Astrocyte (in vitro differentiated cells and primary cell): ENCODE data around the gene HBG2. TPM values are rescaled to one million over a fixed set of nuclear protein-coding genes. Genes with fewer than 3 reads are reported as not detected.

ENCODE experiments used
- DNase-seq: peaks from one replicate; pipeline ENCODE4 v3.0.0-alpha.2; 2010; ENCODE audit warnings: low read depth
- FAIRE-seq: peaks from 2 replicates; lab custom pipeline; 2011; peaks lifted over from hg19 to GRCh38; lab: Jason Lieb, UNC
- H2AFZ ChIP-seq: 2 replicates; pipeline ENCODE4 v1.6.0; 2012; ENCODE audit warnings: low read depth, low read length, inconsistent platforms
- H3K27ac ChIP-seq: 2 replicates; pipeline ENCODE4 v1.5.1; 2011; ENCODE audit warnings: low read depth, low read length, inconsistent platforms
- H3K27me3 ChIP-seq: 2 replicates; pipeline ENCODE4 v1.6.0; 2011; ENCODE audit warnings: low read length, inconsistent platforms; ENCODE audit not compliant: insufficient read depth
- H3K36me3 ChIP-seq: 2 replicates; pipeline ENCODE4 v1.5.1; 2011; ENCODE audit warnings: low read length, inconsistent platforms; ENCODE audit not compliant: insufficient read depth
- H3K4me1 ChIP-seq: 2 replicates; pipeline ENCODE4 v1.5.1; 2011; ENCODE audit warnings: low read length, inconsistent platforms; ENCODE audit not compliant: insufficient read depth
- H3K4me2 ChIP-seq: 2 replicates; pipeline ENCODE4 v1.6.0; 2012; ENCODE audit warnings: low read length, inconsistent platforms
- H3K4me3 ChIP-seq: 2 replicates; pipeline ENCODE4 v1.5.1; 2011; ENCODE audit warnings: low read depth, mild to moderate bottlenecking, low read length, inconsistent platforms; ENCODE audit not compliant: insufficient read depth
- H3K79me2 ChIP-seq: 2 replicates; pipeline ENCODE4 v1.6.0; 2012; ENCODE audit warnings: mild to moderate bottlenecking, low read length, inconsistent platforms; ENCODE audit not compliant: insufficient read depth
- H3K9ac ChIP-seq: 2 replicates; pipeline ENCODE4 v1.6.0; 2012; ENCODE audit warnings: mild to moderate bottlenecking, low read length, inconsistent platforms
- H3K9me3 ChIP-seq: 2 replicates; pipeline ENCODE4 v1.5.1; 2012; ENCODE audit warnings: low read depth, mild to moderate bottlenecking, low read length, inconsistent platforms; ENCODE audit not compliant: insufficient read depth
- H4K20me1 ChIP-seq: 2 replicates; pipeline ENCODE4 v1.6.0; 2012; ENCODE audit warnings: low read length, inconsistent platforms; ENCODE audit not compliant: insufficient read depth
- H3K27ac Mint-ChIP-seq: one replicate; pipeline ENCODE4 v1.8.0; 2021; ENCODE audit warnings: mild to moderate bottlenecking, mixed read lengths; ENCODE audit not compliant: unreplicated experiment
- H3K27me3 Mint-ChIP-seq: one replicate; pipeline ENCODE4 v1.8.0; 2021; ENCODE audit warnings: low read depth, mixed read lengths; ENCODE audit not compliant: unreplicated experiment
- H3K36me3 Mint-ChIP-seq: one replicate; pipeline ENCODE4 v1.8.0; 2021; ENCODE audit warnings: low read depth, mixed read lengths; ENCODE audit not compliant: unreplicated experiment
- H3K4me1 Mint-ChIP-seq: one replicate; pipeline ENCODE4 v1.8.0; 2021; ENCODE audit warnings: low read depth, mixed read lengths; ENCODE audit not compliant: unreplicated experiment
- H3K4me3 Mint-ChIP-seq: one replicate; pipeline ENCODE4 v1.8.0; 2021; ENCODE audit warnings: mild to moderate bottlenecking, moderate library complexity, mixed read lengths; ENCODE audit not compliant: unreplicated experiment
- H3K9me3 Mint-ChIP-seq: one replicate; pipeline ENCODE4 v1.8.0; 2021; ENCODE audit warnings: mild to moderate bottlenecking, mixed read lengths; ENCODE audit not compliant: unreplicated experiment
- CTCF ChIP-seq: IDR thresholded peaks from 2 replicates; pipeline ENCODE4 v1.5.1; 2011; ENCODE audit warnings: low read depth, mild to moderate bottlenecking, inconsistent platforms, low read length, moderate library complexity; ENCODE audit not compliant: insufficient read depth
- EZH2 ChIP-seq: IDR thresholded peaks from 2 replicates; pipeline ENCODE4 v1.6.1; 2012; ENCODE audit warnings: mild to moderate bottlenecking, low read length, inconsistent platforms; ENCODE audit not compliant: insufficient read depth
- total RNA-seq: library from RNA; stranded (reverse); gene quantifications from 2 replicates; pipeline ENCODE4 v1.2.1, GENCODE V29; 2021

HBG2 gene
- total RNA-seq, 1 donor from 2014 or later, result not detected

- Histone ChIP-seq H3K4me2 (peak overlapping the region; percentile 2), H4K20me1 (no peaks in the 10 kb centered on the region), H3K27ac (peak overlapping the region; percentile 37), H3K4me1 (peaks cover 11% of the 10 kb centered on the region), H2AFZ (peak overlapping the region; percentile 8), H3K4me3 (no peak overlapping the region), H3K27me3 (no peaks in the 10 kb centered on the region), H3K79me2 (no peaks in the 10 kb centered on the region), H3K9ac (no peak overlapping the region), H3K36me3 (no peaks in the 10 kb centered on the region), H3K9me3 (no peaks in the 10 kb centered on the region)
- peaks cover 12% of the 10 kb centered on the region for H3K4me1 Mint-ChIP-seq
- H3K9me3 Mint-ChIP-seq, result peaks cover 2% of the 10 kb centered on the region
- H3K36me3 Mint-ChIP-seq, result no peaks in the 10 kb centered on the region
- no peak for FAIRE-seq
- TF ChIP-seq EZH2 (no peak), CTCF (no peak)
- H3K4me3 Mint-ChIP-seq, result no peak overlapping the region
- H3K27ac Mint-ChIP-seq, result peak overlapping the region; percentile 31
- no peak for DNase-seq
- H3K27me3 Mint-ChIP-seq, result no peaks in the 10 kb centered on the region
Observed at GRCh38 chr11:5288906-5289550, 34.4 kb upstream of the HBG2 start.

GRCh38 chr11:5288108-5288905, 33.7 kb upstream of the HBG2 start:
- Mint-ChIP-seq H3K9me3 (peaks cover under 1% of the 10 kb centered on the region), H3K4me3 (no peak overlapping the region), H3K27ac (peak overlapping the region; percentile 9), H3K27me3 (no peaks in the 10 kb centered on the region), H3K4me1 (peaks cover 12% of the 10 kb centered on the region), H3K36me3 (no peaks in the 10 kb centered on the region)
- TF ChIP-seq CTCF (no peak), EZH2 (no peak)
- Histone ChIP-seq H3K4me1 (peaks cover 11% of the 10 kb centered on the region), H3K4me3 (no peak overlapping the region), H3K27me3 (no peaks in the 10 kb centered on the region), H3K4me2 (no peak overlapping the region), H3K9ac (no peak overlapping the region), H3K27ac (no peak overlapping the region), H4K20me1 (no peaks in the 10 kb centered on the region), H3K79me2 (no peaks in the 10 kb centered on the region), H3K36me3 (no peaks in the 10 kb centered on the region), H3K9me3 (no peaks in the 10 kb centered on the region), H2AFZ (no peak overlapping the region)
- FAIRE-seq (no peak), DNase-seq (no peak)
